Neural cell (in vitro differentiated cells): ENCODE measurements around the gene HOXA10.

ENCODE experiments used
- CTCF ChIP-seq: fragments of 450-650 bp; IDR thresholded peaks from 2 replicates; pipeline ENCODE4 v1.5.1; 2014; ENCODE audit warnings: antibody characterized with exemption, mild to moderate bottlenecking, moderate library complexity; ENCODE audit not compliant: poor library complexity, severe bottlenecking
- EZH2 ChIP-seq: fragments of 200-600, 300-800 bp; shearing (Covaris generic), sonication (generic); IDR thresholded peaks from 2 replicates; pipeline ENCODE4 v1.6.1; 2014; ENCODE audit warnings: antibody characterized with exemption, low read length, borderline replicate concordance, mild to moderate bottlenecking; ENCODE audit not compliant: insufficient read depth, poor library complexity, severe bottlenecking
- SMC3 ChIP-seq: fragments of 450-650 bp; conservative IDR thresholded peaks from 2 replicates; pipeline ENCODE4 v1.6.1; 2014; ENCODE audit warnings: antibody characterized with exemption, mild to moderate bottlenecking, moderate library complexity; ENCODE audit not compliant: poor library complexity

DNA sequence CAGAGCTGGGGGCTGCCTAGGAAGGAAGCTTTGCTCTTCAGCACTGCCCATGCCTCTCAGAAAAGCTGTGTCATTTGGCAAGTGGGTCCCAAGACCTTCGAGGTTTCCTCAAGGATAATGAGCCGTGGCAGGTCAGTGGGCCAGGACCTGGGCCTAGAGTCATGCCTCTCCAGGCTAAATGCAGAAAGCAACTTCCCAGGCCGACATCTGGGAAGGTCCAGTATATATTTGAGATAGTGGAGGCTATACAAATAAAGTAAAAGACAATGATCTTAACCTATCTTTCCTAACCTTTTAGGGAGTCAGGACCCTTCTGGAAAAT is 2.4 kb upstream of the HOXA10 start:
- TF ChIP-seq CTCF = no peak
- TF ChIP-seq EZH2 = no peak
- TF ChIP-seq SMC3 = no peak
